Measurements from ENCODE around the gene GNB1L.
A peak's percentile ranks its signal among the peaks of the same experiment; 100 is the strongest.

The GNB1L gene

GRCh38 chr22:19869497-19870152, 15.0 kb upstream of the GNB1L start:
- H3K9me3 ChIP-seq (ENCODE audit: insufficient read depth, low read length) = no peaks in the 10 kb centered on the region
- no peak for TF ChIP-seq ZNF274 (IDR thresholded peaks at IDR 0.05; ENCODE audit: low read depth, low read length)
- TF ChIP-seq YY1 (IDR thresholded peaks at IDR 0.05; ENCODE audit: insufficient read depth, insufficient read length) = no peak
- TF ChIP-seq SUZ12 (IDR thresholded peaks at IDR 0.05; ENCODE audit: extremely low read depth, insufficient read depth, insufficient read length) = no peak
- no peaks in the 10 kb centered on the region for H3K27me3 ChIP-seq (ENCODE audit: insufficient read depth, insufficient read length)
- H3K36me3 ChIP-seq (ENCODE audit: insufficient read depth, insufficient read length, low read length) = peaks cover 10% of the 10 kb centered on the region
- DNase-seq (ENCODE audit: low read depth, low spot score) = no peak
- H3K9ac ChIP-seq (ENCODE audit: insufficient read length, low read depth) = peak overlapping the region; percentile 1
- peaks cover 6% of the 10 kb centered on the region for H3K4me1 ChIP-seq (ENCODE audit: insufficient read depth, insufficient read length)
- no peak overlapping the region for H3K4me3 ChIP-seq (ENCODE audit: insufficient read length, low read depth)

- H3K9ac ChIP-seq (ENCODE audit: insufficient read length, low read depth) = no peak overlapping the region
Observed at GRCh38 chr22:19868773-19869471, 14.2 kb upstream of the GNB1L start.

GRCh38 chr22:19868333-19868732, 13.7 kb upstream of the GNB1L start:
- Histone ChIP-seq H3K9ac (ENCODE audit: insufficient read length, low read depth) (no peak overlapping the region), H3K4me1 (ENCODE audit: insufficient read depth, insufficient read length) (peaks cover 5% of the 10 kb centered on the region), H3K9me3 (ENCODE audit: insufficient read depth, low read length) (no peaks in the 10 kb centered on the region), H3K4me3 (ENCODE audit: insufficient read length, low read depth) (no peak overlapping the region), H3K36me3 (ENCODE audit: insufficient read depth, insufficient read length, low read length) (no peaks in the 10 kb centered on the region), H3K27me3 (ENCODE audit: insufficient read depth, insufficient read length) (no peaks in the 10 kb centered on the region)
- DNase-seq (ENCODE audit: low read depth, low spot score) = no peak
- TF ChIP-seq SUZ12 (IDR thresholded peaks at IDR 0.05; ENCODE audit: extremely low read depth, insufficient read depth, insufficient read length) = no peak
- no peak for TF ChIP-seq YY1 (IDR thresholded peaks at IDR 0.05; ENCODE audit: insufficient read depth, insufficient read length)
- no peak for TF ChIP-seq ZNF274 (IDR thresholded peaks at IDR 0.05; ENCODE audit: low read depth, low read length)

More at GRCh38 chr22:19868773-19869471, 14.2 kb upstream of the GNB1L start:
- Histone ChIP-seq H3K9me3 (ENCODE audit: insufficient read depth, low read length) (no peaks in the 10 kb centered on the region), H3K4me1 (ENCODE audit: insufficient read depth, insufficient read length) (peaks cover 6% of the 10 kb centered on the region), H3K4me3 (ENCODE audit: insufficient read length, low read depth) (no peak overlapping the region), H3K27me3 (ENCODE audit: insufficient read depth, insufficient read length) (no peaks in the 10 kb centered on the region), H3K36me3 (ENCODE audit: insufficient read depth, insufficient read length, low read length) (peaks cover 4% of the 10 kb centered on the region)
- no peak for DNase-seq (ENCODE audit: low read depth, low spot score)
- TF ChIP-seq SUZ12 (IDR thresholded peaks at IDR 0.05; ENCODE audit: extremely low read depth, insufficient read depth, insufficient read length) = no peak
- no peak for TF ChIP-seq ZNF274 (IDR thresholded peaks at IDR 0.05; ENCODE audit: low read depth, low read length)
- TF ChIP-seq YY1 (IDR thresholded peaks at IDR 0.05; ENCODE audit: insufficient read depth, insufficient read length) = no peak

GRCh38 chr22:19867617-19868016, 12.9 kb upstream of the GNB1L start:
- Histone ChIP-seq H3K9me3 (ENCODE audit: insufficient read depth, low read length) (no peaks in the 10 kb centered on the region), H3K36me3 (ENCODE audit: insufficient read depth, insufficient read length, low read length) (no peaks in the 10 kb centered on the region), H3K27me3 (ENCODE audit: insufficient read depth, insufficient read length) (no peaks in the 10 kb centered on the region), H3K4me1 (ENCODE audit: insufficient read depth, insufficient read length) (peaks cover 5% of the 10 kb centered on the region), H3K4me3 (ENCODE audit: insufficient read length, low read depth) (no peak overlapping the region), H3K9ac (ENCODE audit: insufficient read length, low read depth) (no peak overlapping the region)
- TF ChIP-seq YY1 (IDR thresholded peaks at IDR 0.05; ENCODE audit: insufficient read depth, insufficient read length) = no peak
- no peak for TF ChIP-seq ZNF274 (IDR thresholded peaks at IDR 0.05; ENCODE audit: low read depth, low read length)
- TF ChIP-seq SUZ12 (IDR thresholded peaks at IDR 0.05; ENCODE audit: extremely low read depth, insufficient read depth, insufficient read length) = no peak
- no peak for DNase-seq (ENCODE audit: low read depth, low spot score)

- Histone ChIP-seq H3K36me3 (ENCODE audit: insufficient read depth, insufficient read length, low read length) (no peaks in the 10 kb centered on the region), H3K4me1 (ENCODE audit: insufficient read depth, insufficient read length) (peaks cover 5% of the 10 kb centered on the region), H3K27me3 (ENCODE audit: insufficient read depth, insufficient read length) (no peaks in the 10 kb centered on the region), H3K9me3 (ENCODE audit: insufficient read depth, low read length) (no peaks in the 10 kb centered on the region), H3K4me3 (ENCODE audit: insufficient read length, low read depth) (no peak overlapping the region), H3K9ac (ENCODE audit: insufficient read length, low read depth) (no peak overlapping the region)
- TF ChIP-seq ZNF274 (IDR thresholded peaks at IDR 0.05; ENCODE audit: low read depth, low read length) (no peak), SUZ12 (IDR thresholded peaks at IDR 0.05; ENCODE audit: extremely low read depth, insufficient read depth, insufficient read length) (no peak), YY1 (IDR thresholded peaks at IDR 0.05; ENCODE audit: insufficient read depth, insufficient read length) (no peak)
- DNase-seq (ENCODE audit: low read depth, low spot score) = no peak
Observed at GRCh38 chr22:19866665-19867009, 12.0 kb upstream of the GNB1L start.

GRCh38 chr22:19865141-19865829, 10.6 kb upstream of the GNB1L start:
- TF ChIP-seq YY1 (IDR thresholded peaks at IDR 0.05; ENCODE audit: insufficient read depth, insufficient read length) = no peak
- TF ChIP-seq ZNF274 (IDR thresholded peaks at IDR 0.05; ENCODE audit: low read depth, low read length) = no peak
- no peak for TF ChIP-seq SUZ12 (IDR thresholded peaks at IDR 0.05; ENCODE audit: extremely low read depth, insufficient read depth, insufficient read length)
- H3K4me3 ChIP-seq (ENCODE audit: insufficient read length, low read depth) = no peak overlapping the region
- no peaks in the 10 kb centered on the region for H3K36me3 ChIP-seq (ENCODE audit: insufficient read depth, insufficient read length, low read length)
- peaks cover 5% of the 10 kb centered on the region for H3K4me1 ChIP-seq (ENCODE audit: insufficient read depth, insufficient read length)
- H3K27me3 ChIP-seq (ENCODE audit: insufficient read depth, insufficient read length) = no peaks in the 10 kb centered on the region
- no peak overlapping the region for H3K9ac ChIP-seq (ENCODE audit: insufficient read length, low read depth)
- H3K9me3 ChIP-seq (ENCODE audit: insufficient read depth, low read length) = no peaks in the 10 kb centered on the region
- DNase-seq (ENCODE audit: low read depth, low spot score) = no peak

- no peak for DNase-seq (ENCODE audit: low read depth, low spot score)
- Histone ChIP-seq H3K9me3 (ENCODE audit: insufficient read depth, low read length) (no peaks in the 10 kb centered on the region), H3K4me3 (ENCODE audit: insufficient read length, low read depth) (no peak overlapping the region), H3K27me3 (ENCODE audit: insufficient read depth, insufficient read length) (no peaks in the 10 kb centered on the region), H3K9ac (ENCODE audit: insufficient read length, low read depth) (no peak overlapping the region), H3K36me3 (ENCODE audit: insufficient read depth, insufficient read length, low read length) (no peaks in the 10 kb centered on the region), H3K4me1 (ENCODE audit: insufficient read depth, insufficient read length) (peaks cover 5% of the 10 kb centered on the region)
- no peak for TF ChIP-seq SUZ12 (IDR thresholded peaks at IDR 0.05; ENCODE audit: extremely low read depth, insufficient read depth, insufficient read length)
Observed at GRCh38 chr22:19864538-19865106, 9.9 kb upstream of the GNB1L start.

Data from NT2/D1 (cell line).